ENCODE data around the gene MIOX.
A peak's percentile ranks its signal among the peaks of the same experiment; 100 is the strongest.

The MIOX gene

GRCh38 chr22:50507991-50508884, 21.6 kb downstream of the MIOX start, which contains the start of gene NCAPH2 (continued):
- no peak for TF ChIP-seq ZNF792 (tag by site-specific recombination; IDR thresholded peaks at IDR 0.05)
- peak; percentile 87 for TF ChIP-seq SP2 (tag by site-specific recombination; IDR thresholded peaks at IDR 0.05)
- TF ChIP-seq ZBTB6 (tag by site-specific recombination; IDR thresholded peaks at IDR 0.05): no peak
- TF ChIP-seq ZXDB (tag by site-specific recombination; IDR thresholded peaks at IDR 0.05): peak; percentile 93
- no peak for TF ChIP-seq ZNF211 (tag by site-specific recombination; IDR thresholded peaks at IDR 0.05; ENCODE audit: low read depth)
- no peak for TF ChIP-seq PRDM2 (tag by site-specific recombination; IDR thresholded peaks at IDR 0.05; ENCODE audit: borderline replicate concordance)
- TF ChIP-seq ZNF280C (tag by site-specific recombination; IDR thresholded peaks at IDR 0.05): no peak
- no peak for TF ChIP-seq ZNF114 (tag by site-specific recombination; IDR thresholded peaks at IDR 0.05)
- TF ChIP-seq ZNF660 (tag by site-specific recombination; IDR thresholded peaks at IDR 0.05): peak; percentile 77; the same call in 1 of the 2 replicates
- no peak for TF ChIP-seq ZNF248 (tag by site-specific recombination; IDR thresholded peaks at IDR 0.05)
- no peak for TF ChIP-seq ZNF146 (tag by site-specific recombination; IDR thresholded peaks at IDR 0.05)
- peak; percentile 46; the same call in 1 of the 2 replicates for TF ChIP-seq ZBTB11 (tag by site-specific recombination; conservative IDR thresholded peaks at IDR 0.05; ENCODE audit: low read depth)
- no peak for TF ChIP-seq SCRT1 (tag by site-specific recombination; IDR thresholded peaks at IDR 0.05; ENCODE audit: borderline replicate concordance)
- TF ChIP-seq ZBTB10 (tag by site-specific recombination; IDR thresholded peaks at IDR 0.05): peak; percentile 95
- TF ChIP-seq HOXD13 (CRISPR knock-in tag; IDR thresholded peaks at IDR 0.05; ENCODE audit: borderline replicate concordance): no peak
- peak; percentile 86 for TF ChIP-seq ZNF501 (tag by site-specific recombination; IDR thresholded peaks at IDR 0.05)
- no peak for TF ChIP-seq ZNF843 (tag by site-specific recombination; IDR thresholded peaks at IDR 0.05)
- TF ChIP-seq ZBTB7A (tag by site-specific recombination; IDR thresholded peaks at IDR 0.05; ENCODE audit: low read depth): peak; percentile 66; the same call in 1 of the 2 replicates
- TF ChIP-seq ZNF324 (tag by site-specific recombination; IDR thresholded peaks at IDR 0.05): peak; percentile 92
- TF ChIP-seq ZNF555 (tag by site-specific recombination; conservative IDR thresholded peaks at IDR 0.05): no peak
- TF ChIP-seq ZSCAN23 (tag by site-specific recombination; IDR thresholded peaks at IDR 0.05): 0 out of 2 replicates have a peak, but pooled peaks have one; percentile 57
- TF ChIP-seq ZNF155 (tag by site-specific recombination; IDR thresholded peaks at IDR 0.05): no peak
- no peak for TF ChIP-seq ZNF169 (tag by site-specific recombination; IDR thresholded peaks at IDR 0.05)
- TF ChIP-seq KLF1 (tag by site-specific recombination; IDR thresholded peaks at IDR 0.05): peak; percentile 96

All from HEK293 (cell line).